Nephron (organoid): Measurements from ENCODE around the gene SCNN1G.

ENCODE experiments used
- H3K27ac Mint-ChIP-seq, 3 experiments: 2 replicates each; pipeline ENCODE4 v1.8.0; 2020; ENCODE audit warnings: mixed read lengths in 3 of 3, mild to moderate bottlenecking in 2 of 3, moderate library complexity in 1 of 3
- H3K27me3 Mint-ChIP-seq: 2 replicates; pipeline ENCODE4 v1.8.0; 2021; ENCODE audit warnings: low read depth, mild to moderate bottlenecking, moderate library complexity, mixed read lengths
- H3K36me3 Mint-ChIP-seq: 2 replicates; pipeline ENCODE4 v1.8.0; 2020; ENCODE audit warnings: low read depth, mixed read lengths
- H3K4me1 Mint-ChIP-seq: 2 replicates; pipeline ENCODE4 v1.8.0; 2020; ENCODE audit warnings: mixed read lengths
- H3K4me3 Mint-ChIP-seq, 3 experiments: 2 replicates each; pipeline ENCODE4 v1.8.0; 2020; ENCODE audit warnings: mild to moderate bottlenecking in 3 of 3, mixed read lengths in 3 of 3, moderate library complexity in 2 of 3
- H3K9me3 Mint-ChIP-seq: 2 replicates; pipeline ENCODE4 v1.8.0; 2020; ENCODE audit warnings: mixed read lengths
- TF ChIP-seq, protein P1 (sequence below), 3 experiments: fragments of 200-600 bp; sonication (generic); IDR thresholded peaks; one replicate each; pipeline ENCODE4 v1.5.0; 2021; ENCODE audit warnings: antibody characterized with exemption in 3 of 3; ENCODE audit not compliant: unreplicated experiment in 3 of 3

The SCNN1G gene

DNA sequence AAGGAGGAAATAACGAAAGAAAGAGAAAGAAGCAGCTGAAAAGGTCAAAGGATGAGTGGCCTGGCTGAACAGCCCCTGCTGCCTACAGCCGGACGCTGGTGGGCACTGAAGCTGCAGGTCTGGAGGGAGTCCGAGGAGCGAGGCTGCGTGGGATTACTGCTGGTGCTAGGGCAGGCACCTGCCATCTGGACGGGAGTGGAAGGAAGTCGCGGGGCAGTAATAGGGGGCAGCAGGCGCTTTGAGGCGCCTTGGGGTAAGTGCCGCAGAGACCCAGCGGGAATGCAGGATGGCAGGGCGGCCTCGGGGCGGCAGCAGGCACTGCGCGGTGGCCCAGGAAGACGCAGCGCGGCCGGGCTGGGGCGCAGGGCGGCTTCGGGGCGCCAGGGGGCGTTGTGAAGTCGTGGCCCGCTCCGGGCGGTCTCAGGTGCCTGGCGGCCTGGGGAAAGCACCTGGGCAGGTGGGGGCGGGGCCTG lies 303 bp upstream of the SCNN1G start:
- TF ChIP-seq, protein P1, sequence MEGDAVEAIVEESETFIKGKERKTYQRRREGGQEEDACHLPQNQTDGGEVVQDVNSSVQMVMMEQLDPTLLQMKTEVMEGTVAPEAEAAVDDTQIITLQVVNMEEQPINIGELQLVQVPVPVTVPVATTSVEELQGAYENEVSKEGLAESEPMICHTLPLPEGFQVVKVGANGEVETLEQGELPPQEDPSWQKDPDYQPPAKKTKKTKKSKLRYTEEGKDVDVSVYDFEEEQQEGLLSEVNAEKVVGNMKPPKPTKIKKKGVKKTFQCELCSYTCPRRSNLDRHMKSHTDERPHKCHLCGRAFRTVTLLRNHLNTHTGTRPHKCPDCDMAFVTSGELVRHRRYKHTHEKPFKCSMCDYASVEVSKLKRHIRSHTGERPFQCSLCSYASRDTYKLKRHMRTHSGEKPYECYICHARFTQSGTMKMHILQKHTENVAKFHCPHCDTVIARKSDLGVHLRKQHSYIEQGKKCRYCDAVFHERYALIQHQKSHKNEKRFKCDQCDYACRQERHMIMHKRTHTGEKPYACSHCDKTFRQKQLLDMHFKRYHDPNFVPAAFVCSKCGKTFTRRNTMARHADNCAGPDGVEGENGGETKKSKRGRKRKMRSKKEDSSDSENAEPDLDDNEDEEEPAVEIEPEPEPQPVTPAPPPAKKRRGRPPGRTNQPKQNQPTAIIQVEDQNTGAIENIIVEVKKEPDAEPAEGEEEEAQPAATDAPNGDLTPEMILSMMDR (IDR thresholded peaks at IDR 0.05; ENCODE audit: unreplicated experiment in 3 of 3) = peak; percentile 82 to 88 (median 88)
- peaks cover 72% of the 10 kb centered on the region for H3K27me3 Mint-ChIP-seq
- no peaks in the 10 kb centered on the region for H3K36me3 Mint-ChIP-seq
- peaks cover 4% of the 10 kb centered on the region for H3K4me1 Mint-ChIP-seq
- peak overlapping the region; percentile 46 to 66 (median 51) for H3K4me3 Mint-ChIP-seq
- no peaks in the 10 kb centered on the region for H3K9me3 Mint-ChIP-seq
- H3K27ac Mint-ChIP-seq = no peak overlapping the region

DNA sequence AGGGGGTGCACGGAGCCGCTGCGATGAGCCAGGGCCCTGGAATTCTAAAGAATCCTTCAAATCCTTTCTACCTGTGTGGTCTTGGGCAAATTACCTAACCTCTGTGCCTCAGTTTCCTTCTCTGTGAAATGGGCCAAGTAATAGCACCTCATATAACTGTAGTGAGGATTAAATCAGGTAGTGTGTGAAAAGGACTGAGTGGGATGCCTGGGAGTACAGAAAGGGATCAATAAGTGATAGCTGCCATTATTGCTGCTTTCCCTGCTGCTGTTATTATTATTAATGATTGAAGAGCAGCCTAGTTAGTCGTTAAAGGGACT lies 958 bp downstream of the SCNN1G start:
- Mint-ChIP-seq H3K4me3 (no peak overlapping the region), H3K4me1 (peaks cover 4% of the 10 kb centered on the region), H3K27ac (no peak overlapping the region), H3K9me3 (no peaks in the 10 kb centered on the region), H3K27me3 (peaks cover 77% of the 10 kb centered on the region), H3K36me3 (no peaks in the 10 kb centered on the region)
- TF ChIP-seq, protein P1 (IDR thresholded peaks at IDR 0.05; ENCODE audit: unreplicated experiment in 3 of 3) = no peak

DNA sequence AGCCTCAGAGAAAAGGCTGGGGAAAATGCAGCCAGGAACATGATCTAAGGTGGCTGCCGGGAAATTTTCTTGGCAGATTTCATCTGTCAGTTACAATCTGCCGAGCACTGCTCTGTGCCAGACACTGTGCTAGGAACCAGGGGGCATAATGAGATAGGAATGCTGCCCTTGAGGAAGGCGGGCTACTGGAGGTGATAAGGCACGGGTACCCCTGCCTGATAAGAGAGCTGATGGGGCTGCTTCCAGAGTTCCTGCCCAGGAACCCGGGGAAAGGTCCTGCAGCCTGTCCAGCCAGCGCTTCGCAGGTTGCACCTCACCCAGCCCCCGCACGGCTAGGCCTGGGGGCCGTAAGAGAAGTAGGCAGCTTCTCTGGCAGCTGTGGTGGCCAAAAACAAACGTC lies 3.1 kb downstream of the SCNN1G start:
- TF ChIP-seq, protein P1 (IDR thresholded peaks at IDR 0.05; ENCODE audit: unreplicated experiment in 3 of 3) = no peak
- Mint-ChIP-seq H3K27ac (no peak overlapping the region), H3K27me3 (peaks cover 80% of the 10 kb centered on the region)

GRCh38 chr16:23186171-23186570 lies 3.6 kb downstream of the SCNN1G start:
- Mint-ChIP-seq H3K4me1 (peaks cover 4% of the 10 kb centered on the region), H3K9me3 (no peaks in the 10 kb centered on the region), H3K36me3 (no peaks in the 10 kb centered on the region), H3K4me3 (no peak overlapping the region), H3K27ac (no peak overlapping the region), H3K27me3 (peaks cover 79% of the 10 kb centered on the region)
- TF ChIP-seq, protein P1 (IDR thresholded peaks at IDR 0.05; ENCODE audit: unreplicated experiment in 3 of 3) = no peak

More for the DNA sequence above, 3.1 kb downstream of the SCNN1G start:
- Mint-ChIP-seq H3K9me3 (no peaks in the 10 kb centered on the region), H3K4me1 (peaks cover 4% of the 10 kb centered on the region), H3K4me3 (no peak overlapping the region), H3K36me3 (no peaks in the 10 kb centered on the region)

DNA sequence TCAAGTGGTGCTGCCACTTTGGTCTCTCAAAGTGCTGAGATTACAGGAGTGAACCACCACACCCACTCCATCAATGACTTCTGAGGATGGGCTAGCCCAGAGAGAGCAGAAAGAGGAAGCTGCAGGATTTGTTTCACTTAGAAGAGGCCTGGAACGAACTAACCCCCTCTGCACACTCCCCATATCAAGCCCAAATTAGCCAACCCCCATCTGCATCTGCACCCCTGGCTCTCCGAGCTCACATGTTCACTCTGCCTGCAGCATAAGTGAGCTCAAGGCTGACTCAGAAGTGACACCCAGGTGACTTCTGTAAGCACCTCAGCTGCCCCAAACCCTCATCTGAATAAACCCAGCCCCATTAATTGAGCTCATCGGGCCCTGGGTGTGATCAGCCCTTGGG lies 4.8 kb downstream of the SCNN1G start:
- no peak overlapping the region for H3K27ac Mint-ChIP-seq
- H3K36me3 Mint-ChIP-seq = no peaks in the 10 kb centered on the region
- TF ChIP-seq, protein P1 (IDR thresholded peaks at IDR 0.05; ENCODE audit: unreplicated experiment in 3 of 3) = no peak
- no peaks in the 10 kb centered on the region for H3K9me3 Mint-ChIP-seq
- H3K4me1 Mint-ChIP-seq = no peaks in the 10 kb centered on the region
- peaks cover 77% of the 10 kb centered on the region for H3K27me3 Mint-ChIP-seq
- no peak overlapping the region for H3K4me3 Mint-ChIP-seq

- Mint-ChIP-seq H3K9me3 (no peaks in the 10 kb centered on the region), H3K27ac (no peak overlapping the region), H3K4me1 (no peaks in the 10 kb centered on the region), H3K27me3 (peaks cover 65% of the 10 kb centered on the region), H3K4me3 (no peak overlapping the region), H3K36me3 (no peaks in the 10 kb centered on the region)
- TF ChIP-seq, protein P1 (IDR thresholded peaks at IDR 0.05; ENCODE audit: unreplicated experiment in 3 of 3) = no peak
Measured at GRCh38 chr16:23188911-23189310, 6.4 kb downstream of the SCNN1G start.
